CD4-positive, alpha-beta T cell (primary cell): Measurements from ENCODE around the gene ESYT2. TPM values are rescaled to one million over a fixed set of nuclear protein-coding genes. Genes with fewer than 3 reads are reported as not detected.

Source experiments
- ATAC-seq: fragments of 200-7000 bp; cut with Tn5 transposase; one replicate; pipeline ENCODE4 v1.10.0; 2022; ENCODE audit warnings: mild to moderate bottlenecking; ENCODE audit not compliant: poor library complexity
- CTCF ChIA-PET: fragments of 350-600 bp; sonication (Branson Sonifier 250); formaldehyde crosslinking; loops from one replicate; lab custom pipeline; 2021; ENCODE audit warnings: antibody characterized with exemption, inconsistent platforms; lab: Charles Lee
- POLR2A ChIA-PET: fragments of 350-600 bp; sonication (Branson Sonifier 250); formaldehyde crosslinking; loops from one replicate; lab custom pipeline; 2021; ENCODE audit warnings: antibody characterized with exemption, inconsistent platforms; lab: Charles Lee
- DNase-seq, 14 experiments: peaks; one replicate each; pipeline ENCODE4 v3.0.0-alpha.2; 2013 to 2020; ENCODE audit warnings: mixed read lengths in 2 of 14
- H3K27ac ChIP-seq, 2 donors: one replicate each; pipeline versions ENCODE4 v1.5.1 to v1.7.0; 2013; ENCODE audit warnings: low read length in 2 of 2, low read depth in 1 of 2, mild to moderate bottlenecking in 1 of 2
- H3K27me3 ChIP-seq, 2 experiments: 1 replicate in 1 of 2; 2 replicates in 1 of 2; pipeline versions ENCODE4 v1.6.1 to v1.7.0; 2013; ENCODE audit warnings: low read length in 2 of 2, control low read depth in 1 of 2, mild to moderate bottlenecking in 1 of 2, moderate library complexity in 1 of 2; ENCODE audit not compliant: insufficient read depth in 2 of 2, control insufficient read depth in 1 of 2
- H3K36me3 ChIP-seq: one replicate; pipeline ENCODE4 v1.6.1; 2013; ENCODE audit warnings: low read length, control low read depth; ENCODE audit not compliant: insufficient read depth
- H3K4me1 ChIP-seq: one replicate; pipeline ENCODE4 v1.6.1; 2013; ENCODE audit warnings: low read length, control low read depth; ENCODE audit not compliant: insufficient read depth
- H3K4me3 ChIP-seq: one replicate; pipeline ENCODE4 v1.5.1; 2013; ENCODE audit warnings: mild to moderate bottlenecking, low read length, moderate library complexity
- H3K9me3 ChIP-seq, 2 experiments: 1 replicate in 1 of 2; 2 replicates in 1 of 2; pipeline versions ENCODE4 v1.6.1 to v1.7.0; 2013; ENCODE audit warnings: low read length in 2 of 2, mild to moderate bottlenecking in 2 of 2, control low read depth in 1 of 2, moderate library complexity in 1 of 2; ENCODE audit not compliant: control insufficient read depth in 1 of 2, insufficient read depth in 1 of 2
- H3K27ac Mint-ChIP-seq: one replicate; pipeline ENCODE4 v1.8.0; 2020; ENCODE audit warnings: mixed read lengths
- H3K27me3 Mint-ChIP-seq: one replicate; pipeline ENCODE4 v1.8.0; 2021; ENCODE audit warnings: mixed read lengths
- H3K36me3 Mint-ChIP-seq: one replicate; pipeline ENCODE4 v1.8.0; 2021; ENCODE audit warnings: low read depth, mixed read lengths
- H3K4me1 Mint-ChIP-seq: one replicate; pipeline ENCODE4 v1.8.0; 2021; ENCODE audit warnings: low read depth, mixed read lengths
- H3K4me3 Mint-ChIP-seq: one replicate; pipeline ENCODE4 v1.8.0; 2020; ENCODE audit warnings: mild to moderate bottlenecking, mixed read lengths
- H3K9me3 Mint-ChIP-seq: one replicate; pipeline ENCODE4 v1.8.0; 2020; ENCODE audit warnings: mixed read lengths
- CTCF ChIP-seq: fragments of 200-600 bp; IDR thresholded peaks from one replicate; pipeline ENCODE4 v1.8.0; 2022; ENCODE audit warnings: antibody characterized with exemption, mild to moderate bottlenecking
- intact Hi-C, 2 experiments: fragments of 100-400 bp; cut with DNase I in 1 of 2; cut with micrococcal nuclease in 1 of 2; formaldehyde crosslinking; loops; one replicate each; pipeline versions ENCODE4 v1.15.1 to v1.9.0; 2023 to 2025; cut with DNase I, micrococcal nuclease
- total RNA-seq, 174 experiments: library from RNA in 2 of 174; stranded (reverse) in 2 of 174; gene quantifications; one replicate each; pipeline ENCODE4 v1.2.3 and lab custom pipeline; 2021 to 2026

ESYT2 gene
- total RNA-seq, 2 experiments from 2014 or later: 106 to 112 TPM

GRCh38 chr7:158858592-158859503 is 29.5 kb upstream of the ESYT2 start:
- no peak overlapping the region for H3K4me3 ChIP-seq
- no peak overlapping the region for H3K27ac ChIP-seq
- Mint-ChIP-seq H3K27me3 (no peaks in the 10 kb centered on the region), H3K4me1 (peaks cover 57% of the 10 kb centered on the region), H3K4me3 (peak overlapping the region; percentile 85), H3K36me3 (no peaks in the 10 kb centered on the region), H3K27ac (peak overlapping the region; percentile 65), H3K9me3 (no peaks in the 10 kb centered on the region)
- CTCF ChIA-PET: no interaction called here
- H3K27me3 ChIP-seq: no peaks in the 10 kb centered on the region
- ATAC-seq: no peak
- H3K9me3 ChIP-seq: no peaks in the 10 kb centered on the region
- DNase-seq: peak in 1 of 14 experiments; percentile 49
- intact Hi-C loops: loop anchor here in 1 of 2 experiments (5.0 kb wide), 1 partner anchor 47 kb away; no protein-coding TSS in a partner anchor
- peaks cover 22% of the 10 kb centered on the region for H3K4me1 ChIP-seq
- TF ChIP-seq CTCF: no peak
- POLR2A ChIA-PET: interaction anchor here (0.9 to 1.4 kb wide), 3 partner anchors 30 to 163 kb away, joined by 3 to 4 read pairs (median 3); partner anchors contain the start of gene ESYT2
- H3K36me3 ChIP-seq: no peaks in the 10 kb centered on the region

GRCh38 chr7:158856883-158857668 is 27.8 kb upstream of the ESYT2 start:
- no peak for DNase-seq
- intact Hi-C loops: loop anchor here (1.0 to 5.0 kb wide), 4 partner anchors 28 to 153 kb away; partner anchors contain the start of genes ESYT2 (in 2 of the 2) and NCAPG2 (in 1 of the 2)
- H3K4me3 ChIP-seq: peak overlapping the region; percentile 70
- Mint-ChIP-seq H3K9me3 (no peaks in the 10 kb centered on the region), H3K27ac (peak overlapping the region; percentile 45), H3K36me3 (no peaks in the 10 kb centered on the region), H3K4me1 (peaks cover 42% of the 10 kb centered on the region), H3K27me3 (no peaks in the 10 kb centered on the region), H3K4me3 (peak overlapping the region; percentile 88)
- H3K9me3 ChIP-seq: no peaks in the 10 kb centered on the region
- ATAC-seq: peak; percentile 4
- ChIA-PET POLR2A (interaction anchor here (1.1 to 2.1 kb wide), 5 partner anchors 9 to 152 kb away, joined by 3 to 8 read pairs (median 6); partner anchors contain the start of genes ESYT2 and NCAPG2), CTCF (no interaction called here)
- peak overlapping the region in 1 of 2 donors; percentile 69 for H3K27ac ChIP-seq
- peaks cover 16% of the 10 kb centered on the region for H3K4me1 ChIP-seq
- no peaks in the 10 kb centered on the region for H3K36me3 ChIP-seq
- no peaks in the 10 kb centered on the region for H3K27me3 ChIP-seq
- TF ChIP-seq CTCF: no peak

- peak overlapping the region; percentile 27 for H3K27ac Mint-ChIP-seq
- ChIA-PET CTCF (no interaction called here), POLR2A (no interaction called here)
- H3K27me3 Mint-ChIP-seq: no peaks in the 10 kb centered on the region
- H3K4me1 Mint-ChIP-seq: peaks cover 28% of the 10 kb centered on the region
- no peak for DNase-seq
- no peaks in the 10 kb centered on the region for H3K36me3 ChIP-seq
- H3K4me3 ChIP-seq: no peak overlapping the region
- peaks cover 24% of the 10 kb centered on the region for H3K4me1 ChIP-seq
- no peak for ATAC-seq
- H3K27ac ChIP-seq: no peak overlapping the region
- peaks cover 0 to 3% of the 10 kb centered on the region in 2 experiments for H3K9me3 ChIP-seq
- H3K9me3 Mint-ChIP-seq: no peaks in the 10 kb centered on the region
- intact Hi-C loops: loop anchor here (1.0 to 5.0 kb wide), 2 partner anchors 21 to 42 kb away; no protein-coding TSS in a partner anchor
- H3K4me3 Mint-ChIP-seq: peak overlapping the region; percentile 86
- no peaks in the 10 kb centered on the region for H3K27me3 ChIP-seq
- TF ChIP-seq CTCF: no peak
- no peaks in the 10 kb centered on the region for H3K36me3 Mint-ChIP-seq
Measured at GRCh38 chr7:158854681-158855081, 25.4 kb upstream of the ESYT2 start.
